Psoas muscle (tissue), 8 donors: ENCODE results near the gene PHF12. TPM values are rescaled to one million over a fixed set of nuclear protein-coding genes. Genes with fewer than 3 reads are reported as not detected.

ENCODE experiments used
- ATAC-seq, 4 donors: fragments of 200-7000 bp; cut with Tn5 transposase; one replicate each; pipeline ENCODE4 v1.9.1; 2020; ENCODE audit warnings: moderate library complexity in 3 of 4, mild to moderate bottlenecking in 2 of 4
- DNase-seq, 2 donors: peaks; one replicate each; pipeline ENCODE4 v3.0.0-alpha.2; 2020
- H3K27ac ChIP-seq: fragments of 200-600 bp; one replicate; pipeline ENCODE4 v1.8.0; 2022
- H3K27me3 ChIP-seq, 3 donors: fragments of 200-600 bp in 1 of 3; one replicate each; pipeline versions ENCODE4 v1.6.1 to v1.8.0; 2013 to 2022; ENCODE audit warnings: low read length in 2 of 3, mild to moderate bottlenecking in 2 of 3, moderate library complexity in 1 of 3; ENCODE audit not compliant: insufficient read depth in 3 of 3
- H3K36me3 ChIP-seq, 2 donors: fragments of 200-600 bp in 1 of 2; one replicate each; pipeline versions ENCODE4 v1.6.1 to v1.8.0; 2013 to 2022; ENCODE audit warnings: low read depth in 1 of 2, mild to moderate bottlenecking in 1 of 2, moderate library complexity in 1 of 2; ENCODE audit not compliant: insufficient read depth in 1 of 2
- H3K4me1 ChIP-seq: fragments of 200-600 bp; one replicate; pipeline ENCODE4 v1.8.0; 2022
- H3K4me3 ChIP-seq: fragments of 200-600 bp; one replicate; pipeline ENCODE4 v1.8.0; 2022; ENCODE audit warnings: mild to moderate bottlenecking
- H3K9me3 ChIP-seq: fragments of 200-600 bp; one replicate; pipeline ENCODE4 v1.8.0; 2022
- WGBS, 3 donors: extraction: QIAGEN DNeasy Blood & Tissue Kit; methylation state at CpG; one replicate each; pipeline versions ENCODE4 v1.1.6 to v1.1.7; 2013; 5-methylcytosine and 5-hydroxymethylcytosine counted together
- intact Hi-C, 2 donors: fragments of 100-400 bp; cut with DNase I; formaldehyde crosslinking; loops; one replicate each; pipeline versions ENCODE4 v1.11.0 to v1.14.2; 2022
- polyA plus RNA-seq, 3 donors: library from polyadenylated mRNA; stranded (reverse); fragments of 200-250 nt; gene quantifications; one replicate each; pipeline ENCODE4 v1.2.3, GENCODE V29; 2013
- total RNA-seq, 4 donors: library from RNA; stranded (reverse); fragmentation: NEBNext Ultra II Directional in 2 of 4; extraction: Animal tissue kit (Norgen Biotek cat#: 25700) in 2 of 4; gene quantifications; one replicate each; pipeline versions ENCODE4 v1.2.1 to v1.2.4, GENCODE V29; 2021 to 2023
- TF ChIP-seq, protein P1 (sequence below): fragments of 200-600 bp; IDR thresholded peaks from one replicate; pipeline ENCODE4 v1.8.0; 2022; ENCODE audit warnings: antibody characterized with exemption
- donor health status: healthy with polysubstance abuse.
- donor health status: DM: no; HTN: no; CAD: no; lungs with moderate emphysema.
- donor health status: Bipolar disorder and iron deficiency.
- donor health status: healthy.
- donor health status: DM: yes; HTN: yes; CAD: no.
- donor health status: DM: no; HTN: no; CAD: no.
- donor health status: DM: no; HTN: no; CAD: no.
- donor health status: DM: yes; HTN: yes; CAD: no.

Gene PHF12
- total and polyA plus RNA-seq, 7 donors = 7.3 to 28.6 (median 22.3) TPM

DNA sequence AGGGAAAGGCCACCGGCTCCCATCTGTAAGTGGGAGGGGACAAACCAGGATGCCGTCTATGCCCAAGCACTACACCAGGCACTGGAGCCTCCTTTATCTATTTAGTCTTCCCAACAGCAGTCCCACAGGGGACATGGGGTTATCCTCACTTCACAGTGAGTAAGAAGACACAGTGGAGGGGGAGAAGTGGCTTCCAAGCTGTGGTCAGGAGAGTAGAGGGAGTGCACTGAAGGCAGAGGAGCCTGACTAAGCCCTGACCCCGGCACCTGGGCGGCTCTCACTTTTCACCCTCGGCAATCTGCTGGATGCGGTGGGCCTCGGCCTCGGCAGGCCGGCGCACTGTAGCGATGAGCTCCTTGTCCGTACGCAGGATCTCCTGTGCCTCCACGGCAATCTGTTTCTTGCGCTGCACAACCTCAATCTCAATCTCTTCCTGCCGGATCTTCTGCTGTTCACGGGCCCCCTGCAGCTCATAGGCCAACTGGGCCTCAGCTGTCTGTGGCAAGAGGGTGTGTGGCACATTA, 69.7 kb downstream of the PHF12 start:
- 89 to 95% (median 93%) methylated on average over 17 of the region's 17 CpGs for WGBS, 3 donors
- peaks cover 5 to 80% of the 10 kb centered on the region in 2 donors for H3K36me3 ChIP-seq
- intact Hi-C loops = no loop called here

DNA sequence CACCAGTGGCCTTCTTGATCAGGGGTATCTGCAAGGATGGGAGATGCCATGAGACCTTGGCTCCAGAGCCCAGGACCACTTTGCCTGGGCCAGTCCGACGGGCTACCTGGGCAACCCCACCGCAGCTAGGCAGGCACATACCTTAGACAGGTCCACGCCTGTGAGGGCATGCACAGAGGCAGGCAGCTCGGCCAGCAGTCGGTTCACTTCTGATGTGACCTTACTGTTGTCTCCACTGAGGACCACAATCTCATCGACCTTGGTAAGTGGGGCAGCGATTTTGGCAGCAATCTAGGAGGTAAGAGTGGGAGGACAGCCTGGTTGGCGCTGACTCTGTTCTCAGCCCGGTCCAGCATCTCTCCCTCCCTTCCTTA, 70.8 kb downstream of the PHF12 start:
- ATAC-seq = no peak
- TF ChIP-seq, protein P1, sequence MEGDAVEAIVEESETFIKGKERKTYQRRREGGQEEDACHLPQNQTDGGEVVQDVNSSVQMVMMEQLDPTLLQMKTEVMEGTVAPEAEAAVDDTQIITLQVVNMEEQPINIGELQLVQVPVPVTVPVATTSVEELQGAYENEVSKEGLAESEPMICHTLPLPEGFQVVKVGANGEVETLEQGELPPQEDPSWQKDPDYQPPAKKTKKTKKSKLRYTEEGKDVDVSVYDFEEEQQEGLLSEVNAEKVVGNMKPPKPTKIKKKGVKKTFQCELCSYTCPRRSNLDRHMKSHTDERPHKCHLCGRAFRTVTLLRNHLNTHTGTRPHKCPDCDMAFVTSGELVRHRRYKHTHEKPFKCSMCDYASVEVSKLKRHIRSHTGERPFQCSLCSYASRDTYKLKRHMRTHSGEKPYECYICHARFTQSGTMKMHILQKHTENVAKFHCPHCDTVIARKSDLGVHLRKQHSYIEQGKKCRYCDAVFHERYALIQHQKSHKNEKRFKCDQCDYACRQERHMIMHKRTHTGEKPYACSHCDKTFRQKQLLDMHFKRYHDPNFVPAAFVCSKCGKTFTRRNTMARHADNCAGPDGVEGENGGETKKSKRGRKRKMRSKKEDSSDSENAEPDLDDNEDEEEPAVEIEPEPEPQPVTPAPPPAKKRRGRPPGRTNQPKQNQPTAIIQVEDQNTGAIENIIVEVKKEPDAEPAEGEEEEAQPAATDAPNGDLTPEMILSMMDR = no peak
- intact Hi-C loops = no loop called here

More for the DNA sequence above, 69.7 kb downstream of the PHF12 start:
- no peak overlapping the region for H3K27ac ChIP-seq
- TF ChIP-seq, protein P1 = no peak
- H3K27me3 ChIP-seq = no peaks in the 10 kb centered on the region
- H3K4me1 ChIP-seq = no peaks in the 10 kb centered on the region
- DNase-seq (no peak), ATAC-seq (no peak)
- H3K9me3 ChIP-seq = no peaks in the 10 kb centered on the region
- no peak overlapping the region for H3K4me3 ChIP-seq

DNA sequence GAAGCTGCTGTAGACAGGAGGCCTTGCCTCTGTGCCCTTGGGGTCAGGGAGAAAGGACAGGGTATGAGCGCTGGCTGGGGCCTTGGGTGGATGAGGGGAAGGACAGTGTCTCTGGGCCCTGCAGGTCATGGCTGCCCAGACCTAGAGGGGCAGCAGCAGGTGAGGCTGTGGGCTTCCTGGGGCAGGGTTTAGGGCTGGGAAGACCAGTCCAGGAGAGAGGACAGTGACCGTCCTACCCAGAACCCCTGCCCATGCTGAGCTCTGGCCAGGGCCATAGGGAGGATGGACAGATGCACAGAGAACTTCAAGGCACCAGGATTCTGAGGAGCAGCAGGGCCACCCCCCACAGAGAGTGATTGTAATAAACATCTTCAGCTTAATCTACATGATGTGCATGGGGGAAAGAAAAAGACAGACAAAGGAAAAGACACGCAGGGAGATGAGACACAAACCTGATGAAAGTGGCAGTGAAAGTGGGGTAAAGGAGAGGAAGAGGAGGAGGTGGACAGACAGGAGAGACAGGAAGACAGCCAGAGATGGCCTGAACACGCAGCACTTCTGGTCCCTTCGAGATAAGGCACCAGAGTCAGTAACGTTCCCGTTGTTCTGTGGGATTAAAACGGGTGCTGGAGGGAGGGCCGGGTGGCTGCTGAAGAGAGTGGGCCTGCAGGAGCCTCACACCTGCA, 71.3 kb downstream of the PHF12 start:
- intact Hi-C loops = no loop called here
- Histone ChIP-seq H3K27me3 (no peaks in the 10 kb centered on the region), H3K4me3 (no peak overlapping the region), H3K36me3 (peaks cover 5 to 66% of the 10 kb centered on the region in 2 donors), H3K27ac (no peak overlapping the region), H3K9me3 (no peaks in the 10 kb centered on the region), H3K4me1 (no peaks in the 10 kb centered on the region)
- DNase-seq (peak in 1 of 2 donors; percentile 5), ATAC-seq (no peak)
- TF ChIP-seq, protein P1 = no peak
- 76 to 83% (median 79%) methylated on average over 9 of the region's 9 CpGs for WGBS, 3 donors

More for the DNA sequence above, 70.8 kb downstream of the PHF12 start:
- DNase-seq = peak in 1 of 2 donors; percentile 7
- WGBS, 3 donors = 89 to 94% (median 90%) methylated on average over 10 of the region's 10 CpGs
- peaks cover 5 to 71% of the 10 kb centered on the region in 2 donors for H3K36me3 ChIP-seq
- no peak overlapping the region for H3K4me3 ChIP-seq
- H3K27ac ChIP-seq = no peak overlapping the region
- H3K27me3 ChIP-seq = no peaks in the 10 kb centered on the region
- H3K9me3 ChIP-seq = no peaks in the 10 kb centered on the region
- H3K4me1 ChIP-seq = no peaks in the 10 kb centered on the region

DNA sequence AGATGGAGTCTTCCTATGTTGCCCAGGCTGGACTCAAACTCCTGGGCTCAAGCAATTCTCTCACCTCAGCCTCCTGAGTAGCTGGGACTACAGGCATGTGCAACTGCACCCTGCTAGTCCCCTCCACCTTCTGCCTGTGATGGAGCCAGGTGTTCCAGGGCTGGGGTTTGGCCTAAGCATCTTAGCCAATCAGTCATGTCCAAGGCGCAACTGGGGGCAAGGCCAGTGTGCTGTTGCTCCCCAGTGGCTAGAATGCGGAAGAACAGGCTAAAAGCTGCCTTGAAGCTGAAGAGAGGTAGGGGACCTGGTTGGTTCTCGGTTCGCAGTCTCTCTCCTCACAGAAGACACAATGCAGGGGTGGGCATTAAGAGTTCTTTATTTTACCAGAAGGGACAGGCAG, 72.3 kb downstream of the PHF12 start:
- no peaks in the 10 kb centered on the region for H3K27me3 ChIP-seq
- H3K9me3 ChIP-seq = no peaks in the 10 kb centered on the region
- TF ChIP-seq, protein P1 = peak; percentile 30
- H3K27ac ChIP-seq = no peak overlapping the region
- 79 to 84% (median 82%) methylated on average over 4 of the region's 4 CpGs for WGBS, 3 donors
- no peaks in the 10 kb centered on the region for H3K4me1 ChIP-seq
- no peak overlapping the region for H3K4me3 ChIP-seq
- ATAC-seq (peak; percentile 51 to 76 (median 60)), DNase-seq (no peak)
- intact Hi-C loops = no loop called here
- H3K36me3 ChIP-seq = peaks cover 5 to 55% of the 10 kb centered on the region in 2 donors
